ENCODE measurements around the gene FAM131A. TPM values are rescaled to one million over a fixed set of nuclear protein-coding genes. Genes with fewer than 3 reads are reported as not detected.

FAM131A gene
- total and polyA plus RNA-seq, 4 donors = 0.81 to 5.7 (median 2.7) TPM

DNA sequence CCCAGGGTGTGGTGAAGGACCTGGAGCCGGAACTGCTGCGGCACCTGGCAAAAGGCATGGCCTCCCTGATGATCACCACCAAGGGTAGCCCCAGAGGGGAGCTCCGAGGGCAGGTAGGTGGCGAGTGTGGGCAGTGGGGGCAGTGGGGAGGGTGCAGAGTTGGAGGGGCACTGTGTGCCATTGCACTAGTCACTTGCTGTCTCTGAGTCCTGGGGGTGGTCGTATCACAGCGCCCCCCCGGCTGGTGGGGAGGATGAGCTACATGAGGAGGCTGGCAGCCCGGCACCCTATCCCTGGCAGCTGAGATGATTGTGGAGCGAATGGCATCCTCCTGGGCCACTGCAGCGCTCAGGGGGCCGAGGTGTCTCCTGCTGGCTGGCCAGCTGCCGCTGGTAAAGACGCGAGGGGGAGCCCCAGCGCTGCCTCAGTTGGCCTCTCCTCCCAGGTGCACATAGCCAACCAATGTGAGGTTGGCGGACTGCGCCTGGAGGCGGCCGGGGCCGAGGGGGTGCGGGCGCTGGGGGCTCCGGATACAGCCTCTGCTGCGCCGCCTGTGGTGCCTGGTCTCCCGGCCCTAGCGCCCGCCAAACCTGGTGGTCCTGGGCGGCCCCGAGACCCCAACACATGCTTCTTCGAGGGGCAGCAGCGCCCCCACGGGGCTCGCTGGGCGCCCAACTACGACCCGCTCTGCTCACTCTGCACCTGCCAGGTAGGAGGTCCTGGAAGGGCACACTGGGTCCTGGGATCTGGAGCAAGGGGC, 48.8 kb downstream of the FAM131A start:
- DNase-seq (ENCODE audit: low spot score) = no peak
- no peaks in the 10 kb centered on the region for H3K27me3 ChIP-seq (ENCODE audit: control insufficient read depth in 4 of 4, insufficient read depth in 4 of 4, low read length in 3 of 4)
- WGBS = 89% methylated on average over 37 of the region's 37 CpGs

More for the DNA sequence above, 48.8 kb downstream of the FAM131A start:
- TF ChIP-seq HNF4G (IDR thresholded peaks at IDR 0.05) = no peak
- TF ChIP-seq, protein P1, sequence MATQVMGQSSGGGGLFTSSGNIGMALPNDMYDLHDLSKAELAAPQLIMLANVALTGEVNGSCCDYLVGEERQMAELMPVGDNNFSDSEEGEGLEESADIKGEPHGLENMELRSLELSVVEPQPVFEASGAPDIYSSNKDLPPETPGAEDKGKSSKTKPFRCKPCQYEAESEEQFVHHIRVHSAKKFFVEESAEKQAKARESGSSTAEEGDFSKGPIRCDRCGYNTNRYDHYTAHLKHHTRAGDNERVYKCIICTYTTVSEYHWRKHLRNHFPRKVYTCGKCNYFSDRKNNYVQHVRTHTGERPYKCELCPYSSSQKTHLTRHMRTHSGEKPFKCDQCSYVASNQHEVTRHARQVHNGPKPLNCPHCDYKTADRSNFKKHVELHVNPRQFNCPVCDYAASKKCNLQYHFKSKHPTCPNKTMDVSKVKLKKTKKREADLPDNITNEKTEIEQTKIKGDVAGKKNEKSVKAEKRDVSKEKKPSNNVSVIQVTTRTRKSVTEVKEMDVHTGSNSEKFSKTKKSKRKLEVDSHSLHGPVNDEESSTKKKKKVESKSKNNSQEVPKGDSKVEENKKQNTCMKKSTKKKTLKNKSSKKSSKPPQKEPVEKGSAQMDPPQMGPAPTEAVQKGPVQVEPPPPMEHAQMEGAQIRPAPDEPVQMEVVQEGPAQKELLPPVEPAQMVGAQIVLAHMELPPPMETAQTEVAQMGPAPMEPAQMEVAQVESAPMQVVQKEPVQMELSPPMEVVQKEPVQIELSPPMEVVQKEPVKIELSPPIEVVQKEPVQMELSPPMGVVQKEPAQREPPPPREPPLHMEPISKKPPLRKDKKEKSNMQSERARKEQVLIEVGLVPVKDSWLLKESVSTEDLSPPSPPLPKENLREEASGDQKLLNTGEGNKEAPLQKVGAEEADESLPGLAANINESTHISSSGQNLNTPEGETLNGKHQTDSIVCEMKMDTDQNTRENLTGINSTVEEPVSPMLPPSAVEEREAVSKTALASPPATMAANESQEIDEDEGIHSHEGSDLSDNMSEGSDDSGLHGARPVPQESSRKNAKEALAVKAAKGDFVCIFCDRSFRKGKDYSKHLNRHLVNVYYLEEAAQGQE (IDR thresholded peaks at IDR 0.05) = no peak
- no peak for TF ChIP-seq RXRA (IDR thresholded peaks at IDR 0.05)
- TF ChIP-seq NR2F2 (IDR thresholded peaks at IDR 0.05) = no peak
- no peak for TF ChIP-seq FOXA1 (IDR thresholded peaks at IDR 0.05)
- no peak for TF ChIP-seq TAF1 (conservative IDR thresholded peaks at IDR 0.05)
- TF ChIP-seq EGR1 (IDR thresholded peaks at IDR 0.05; ENCODE audit: low read depth in 2 of 2) = no peak
- no peak for TF ChIP-seq FOXA2 (IDR thresholded peaks at IDR 0.05)
- TF ChIP-seq GABPA (IDR thresholded peaks at IDR 0.05 in 1 of 2, conservative IDR thresholded peaks at IDR 0.05 in 1 of 2) = no peak
- TF ChIP-seq YY1 (IDR thresholded peaks at IDR 0.05) = no peak
- TF ChIP-seq, protein P2, sequence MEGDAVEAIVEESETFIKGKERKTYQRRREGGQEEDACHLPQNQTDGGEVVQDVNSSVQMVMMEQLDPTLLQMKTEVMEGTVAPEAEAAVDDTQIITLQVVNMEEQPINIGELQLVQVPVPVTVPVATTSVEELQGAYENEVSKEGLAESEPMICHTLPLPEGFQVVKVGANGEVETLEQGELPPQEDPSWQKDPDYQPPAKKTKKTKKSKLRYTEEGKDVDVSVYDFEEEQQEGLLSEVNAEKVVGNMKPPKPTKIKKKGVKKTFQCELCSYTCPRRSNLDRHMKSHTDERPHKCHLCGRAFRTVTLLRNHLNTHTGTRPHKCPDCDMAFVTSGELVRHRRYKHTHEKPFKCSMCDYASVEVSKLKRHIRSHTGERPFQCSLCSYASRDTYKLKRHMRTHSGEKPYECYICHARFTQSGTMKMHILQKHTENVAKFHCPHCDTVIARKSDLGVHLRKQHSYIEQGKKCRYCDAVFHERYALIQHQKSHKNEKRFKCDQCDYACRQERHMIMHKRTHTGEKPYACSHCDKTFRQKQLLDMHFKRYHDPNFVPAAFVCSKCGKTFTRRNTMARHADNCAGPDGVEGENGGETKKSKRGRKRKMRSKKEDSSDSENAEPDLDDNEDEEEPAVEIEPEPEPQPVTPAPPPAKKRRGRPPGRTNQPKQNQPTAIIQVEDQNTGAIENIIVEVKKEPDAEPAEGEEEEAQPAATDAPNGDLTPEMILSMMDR (IDR thresholded peaks at IDR 0.05; ENCODE audit: low read depth, low read length, missing input control) = no peak
- TF ChIP-seq, protein P3, sequence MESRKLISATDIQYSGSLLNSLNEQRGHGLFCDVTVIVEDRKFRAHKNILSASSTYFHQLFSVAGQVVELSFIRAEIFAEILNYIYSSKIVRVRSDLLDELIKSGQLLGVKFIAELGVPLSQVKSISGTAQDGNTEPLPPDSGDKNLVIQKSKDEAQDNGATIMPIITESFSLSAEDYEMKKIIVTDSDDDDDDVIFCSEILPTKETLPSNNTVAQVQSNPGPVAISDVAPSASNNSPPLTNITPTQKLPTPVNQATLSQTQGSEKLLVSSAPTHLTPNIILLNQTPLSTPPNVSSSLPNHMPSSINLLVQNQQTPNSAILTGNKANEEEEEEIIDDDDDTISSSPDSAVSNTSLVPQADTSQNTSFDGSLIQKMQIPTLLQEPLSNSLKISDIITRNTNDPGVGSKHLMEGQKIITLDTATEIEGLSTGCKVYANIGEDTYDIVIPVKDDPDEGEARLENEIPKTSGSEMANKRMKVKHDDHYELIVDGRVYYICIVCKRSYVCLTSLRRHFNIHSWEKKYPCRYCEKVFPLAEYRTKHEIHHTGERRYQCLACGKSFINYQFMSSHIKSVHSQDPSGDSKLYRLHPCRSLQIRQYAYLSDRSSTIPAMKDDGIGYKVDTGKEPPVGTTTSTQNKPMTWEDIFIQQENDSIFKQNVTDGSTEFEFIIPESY (IDR thresholded peaks at IDR 0.05) = no peak
- no peak for TF ChIP-seq JUND (IDR thresholded peaks at IDR 0.05)
- TF ChIP-seq, protein P4, sequence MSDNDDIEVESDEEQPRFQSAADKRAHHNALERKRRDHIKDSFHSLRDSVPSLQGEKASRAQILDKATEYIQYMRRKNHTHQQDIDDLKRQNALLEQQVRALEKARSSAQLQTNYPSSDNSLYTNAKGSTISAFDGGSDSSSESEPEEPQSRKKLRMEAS (IDR thresholded peaks at IDR 0.05) = no peak
- Histone ChIP-seq H3K9me3 (ENCODE audit: control insufficient read depth in 4 of 4, low read length in 3 of 4) (no peaks in the 10 kb centered on the region), H3K4me1 (ENCODE audit: control insufficient read depth in 4 of 4, insufficient read depth in 4 of 4, low read length in 3 of 4) (peaks cover 0 to under 1% (median 0%) of the 10 kb centered on the region in 4 donors), H3K9ac (ENCODE audit: low read depth in 1 of 2, low read length in 2 of 2) (no peak overlapping the region), H3K36me3 (ENCODE audit: control insufficient read depth in 4 of 4, insufficient read depth in 3 of 4, low read depth in 1 of 4, low read length in 3 of 4) (peaks cover 18 to 59% (median 27%) of the 10 kb centered on the region in 4 donors), H3K4me3 (ENCODE audit: low read depth in 1 of 3, low read length in 3 of 3) (no peak overlapping the region), H3K27ac (ENCODE audit: low read depth in 1 of 2, low read length in 2 of 2) (no peak overlapping the region)
